Stimulated activated CD8-positive, alpha-beta memory T cell treated with anti-CD3 and anti-CD28 coated beads, Interleukin-2, amount 100 ng/mL, for 1 hour (primary cell): Measurements from ENCODE around the gene MARCHF3.
"Not testable (repeated sequence)": the region's sequence is repeated elsewhere in the genome, so short reads cannot be mapped to it uniquely, and the experiment has no call there.

Experiments
- DNase-seq, 2 donors: peaks; one replicate each; pipeline ENCODE4 v3.0.0-alpha.2; 2020; ENCODE audit warnings: low read depth in 2 of 2

The MARCHF3 gene

DNA sequence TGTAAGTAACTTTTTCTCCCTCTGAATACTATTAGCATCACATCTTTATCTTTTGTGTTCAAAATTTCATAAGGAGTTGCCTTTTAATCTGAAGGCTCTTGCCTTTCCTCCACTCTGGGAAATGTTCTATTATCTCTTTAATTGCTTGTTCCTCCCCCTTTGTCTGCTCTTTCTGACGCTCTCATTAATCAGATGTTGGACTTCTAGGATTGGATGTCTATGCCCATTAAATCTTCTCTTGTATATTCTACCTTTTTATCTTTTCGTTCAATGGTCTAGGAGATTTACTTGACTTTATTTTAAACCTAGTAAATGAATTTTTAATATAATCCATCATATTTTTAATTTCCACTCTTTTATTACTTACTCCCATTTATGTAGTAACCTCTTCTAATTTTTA, 76.7 kb downstream of the MARCHF3 start:
- no peak for DNase-seq

DNA sequence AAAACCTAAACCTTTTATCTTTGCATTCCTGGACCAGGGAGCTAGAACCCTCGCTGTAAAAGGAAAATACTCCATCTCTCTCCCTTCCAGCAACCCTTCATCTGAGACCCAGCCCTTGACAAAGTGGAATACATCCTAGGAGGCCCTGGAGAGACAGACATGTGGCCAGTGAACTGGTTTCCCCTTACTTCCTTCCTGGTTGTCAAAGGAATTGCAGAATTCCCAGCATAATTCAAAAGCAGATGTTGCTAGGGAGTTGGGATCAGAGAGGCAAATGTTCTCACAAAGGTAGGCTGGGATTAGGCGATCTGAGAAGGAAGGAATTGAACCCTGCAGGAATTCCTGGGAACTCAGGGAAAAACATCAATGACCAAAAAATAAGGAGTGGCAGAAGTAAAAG, 80.9 kb downstream of the MARCHF3 start:
- DNase-seq = no peak

DNA sequence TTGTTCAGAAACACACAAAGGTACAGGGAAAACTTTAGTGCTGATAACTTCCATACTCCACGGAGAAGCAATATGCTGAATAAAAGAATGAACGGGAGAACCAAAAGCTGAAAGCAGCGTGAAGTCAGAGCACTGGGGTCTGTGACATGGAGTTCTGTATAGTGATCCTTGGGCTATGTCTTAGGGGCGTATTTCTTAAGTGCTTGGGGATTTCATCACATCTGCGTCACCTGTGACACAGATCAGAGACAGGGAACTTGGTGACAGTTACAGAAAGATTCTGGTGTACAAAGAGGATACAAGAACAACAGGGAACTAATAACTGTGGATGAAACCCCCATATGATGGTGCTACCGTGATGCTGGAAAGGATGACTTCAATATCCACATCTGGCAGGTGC, 81.9 kb downstream of the MARCHF3 start:
- no peak for DNase-seq

DNA sequence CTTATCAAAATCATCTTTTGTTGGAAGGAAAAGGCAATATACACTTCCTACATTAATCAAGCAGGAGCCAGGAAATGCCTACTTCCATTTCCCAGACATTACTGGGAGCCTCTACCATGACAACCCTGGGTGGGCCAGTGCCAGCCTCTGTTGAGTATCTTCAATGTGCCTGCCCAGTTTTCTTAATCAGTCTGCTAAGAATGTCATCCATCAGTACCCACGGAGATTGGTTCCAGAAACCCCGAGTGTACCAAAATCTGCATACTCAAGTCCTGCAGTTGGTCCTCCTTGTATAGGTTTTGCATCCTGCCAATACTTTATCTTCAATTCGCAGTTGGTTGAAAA, 82.4 kb downstream of the MARCHF3 start:
- DNase-seq = no peak

DNA sequence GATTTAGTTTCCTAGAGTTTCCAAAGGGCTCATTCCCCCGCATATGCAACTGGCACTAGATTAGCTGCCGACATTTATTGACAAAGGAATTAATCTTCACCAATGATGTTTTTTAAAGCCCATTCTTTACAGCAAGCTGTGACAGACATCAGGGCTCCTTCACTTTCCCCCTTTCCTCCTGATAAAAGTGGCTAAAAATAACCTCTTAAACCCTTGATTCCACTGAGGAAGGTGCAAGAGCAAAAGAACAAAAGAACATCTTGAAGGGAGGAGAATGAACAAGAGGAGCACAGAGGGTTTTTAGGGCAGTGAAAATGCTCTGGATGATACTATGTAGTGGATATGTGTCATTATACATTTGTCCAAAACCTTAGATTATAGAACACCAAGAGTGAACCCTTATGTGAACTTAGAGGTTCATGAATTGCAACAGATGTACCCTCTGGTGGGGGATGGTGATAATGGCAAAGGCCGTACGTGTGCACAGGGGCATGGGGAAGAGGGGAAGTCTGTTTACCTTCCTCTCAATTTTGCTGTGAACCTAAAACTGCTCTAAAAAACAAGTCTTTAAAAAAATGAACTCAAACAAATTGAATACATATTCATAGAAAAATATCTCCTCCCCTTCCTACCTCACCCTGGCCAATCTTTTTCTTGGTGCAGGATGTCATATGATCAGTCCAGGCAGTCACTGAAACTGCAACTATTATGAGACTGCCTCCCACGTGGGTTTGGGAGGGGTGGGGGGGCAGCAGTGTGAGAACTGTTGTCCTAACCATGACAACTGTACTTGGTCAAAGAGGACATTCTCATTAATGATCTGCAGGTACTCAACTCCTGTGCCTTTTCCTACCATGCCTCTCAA, 83.0 kb downstream of the MARCHF3 start:
- no peak for DNase-seq

DNA sequence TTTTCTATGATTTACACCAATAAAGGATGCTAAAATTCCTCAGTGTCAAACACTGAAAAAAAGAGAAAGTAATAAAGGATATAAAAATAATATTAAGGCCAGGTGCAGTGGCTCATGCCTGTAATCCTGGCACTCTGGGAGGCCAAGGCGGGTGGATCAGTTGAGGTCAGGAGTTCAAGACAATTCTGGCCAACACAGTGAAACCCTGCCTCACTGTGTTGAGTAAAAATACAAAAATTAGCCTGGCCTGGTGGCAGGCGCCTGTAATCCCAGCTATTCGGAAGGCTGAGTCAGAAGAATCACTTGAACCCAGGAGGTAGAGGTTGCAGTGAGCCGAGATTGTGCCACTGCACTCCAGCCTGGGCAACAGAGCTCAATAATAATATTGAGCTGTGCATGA, 87.5 kb downstream of the MARCHF3 start:
- not testable (repeated sequence) for DNase-seq

DNA sequence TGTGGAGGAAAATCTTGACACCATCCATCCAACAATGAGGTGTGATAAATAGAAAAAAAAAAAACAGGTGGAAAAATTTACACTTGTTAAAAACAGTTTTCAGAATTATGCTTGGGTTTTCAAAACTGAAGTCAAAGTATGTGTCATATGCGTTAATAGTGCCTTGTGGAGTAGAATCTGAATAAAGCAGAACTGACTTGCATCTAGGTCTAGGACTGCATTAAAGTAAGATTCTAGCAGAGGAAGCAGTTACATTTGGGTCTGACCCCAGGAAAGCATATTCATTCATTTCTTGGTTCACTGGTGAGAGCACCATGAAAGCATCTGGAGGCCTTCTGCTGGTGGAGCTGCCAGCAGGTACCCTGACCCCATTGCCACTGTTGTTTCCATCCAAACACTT, 89.0 kb downstream of the MARCHF3 start:
- no peak for DNase-seq

DNA sequence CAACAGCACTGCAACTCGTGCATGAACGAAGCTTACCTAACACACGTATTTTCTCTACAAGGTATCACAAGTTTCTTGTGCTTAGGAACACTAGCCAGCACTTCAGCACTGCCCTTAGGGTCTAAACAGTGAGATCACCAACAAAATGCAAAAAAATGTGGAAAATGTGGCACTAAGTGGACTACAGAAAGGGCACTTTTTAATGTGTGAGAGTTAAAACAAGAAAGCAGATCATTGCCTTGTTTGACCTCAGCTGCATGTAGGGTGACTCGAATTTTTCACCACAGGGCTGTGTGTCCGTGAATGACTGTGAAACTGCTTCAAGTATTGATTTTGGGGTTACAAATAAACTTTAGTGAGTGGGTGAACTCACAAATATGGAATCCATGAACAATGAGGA, 90.5 kb downstream of the MARCHF3 start:
- no peak for DNase-seq

DNA sequence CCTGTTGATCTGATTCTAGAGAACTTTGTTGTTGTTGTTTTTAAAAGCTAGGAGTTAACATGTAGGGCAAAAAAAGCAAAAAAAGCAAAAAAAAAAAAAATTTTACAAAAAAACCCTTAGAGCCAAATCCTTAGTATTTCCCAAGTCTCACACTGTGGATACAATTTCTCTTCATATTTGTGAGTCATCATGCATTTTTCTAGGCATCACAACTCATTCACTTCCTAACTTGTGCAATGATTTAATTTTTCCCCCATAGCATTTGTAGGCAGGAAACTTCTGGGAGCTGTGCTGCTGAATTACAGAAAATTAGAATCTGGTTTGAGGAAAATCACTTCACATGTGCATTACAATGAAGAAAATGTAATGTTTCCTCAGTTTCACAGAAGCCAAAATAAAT, 91.9 kb downstream of the MARCHF3 start:
- DNase-seq = no peak

DNA sequence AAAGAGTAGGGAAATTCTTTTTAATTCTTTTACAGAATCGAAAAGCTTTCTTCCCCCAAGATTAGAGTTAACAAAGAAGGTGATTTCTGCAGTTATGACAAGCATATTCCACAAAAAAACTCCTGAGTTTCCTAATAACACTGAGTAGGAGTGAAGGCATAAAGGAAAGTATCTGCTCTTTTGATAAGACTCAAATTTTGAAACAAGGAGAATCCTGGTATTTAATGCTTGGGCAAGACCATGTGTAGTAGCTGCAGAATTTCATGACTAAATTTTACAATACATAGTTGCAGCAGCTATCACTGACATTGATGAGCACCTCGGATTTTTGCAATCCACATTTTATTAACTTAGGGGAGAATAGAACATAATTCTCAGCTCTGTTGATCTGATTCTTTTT, 92.6 kb downstream of the MARCHF3 start:
- DNase-seq = no peak

DNA sequence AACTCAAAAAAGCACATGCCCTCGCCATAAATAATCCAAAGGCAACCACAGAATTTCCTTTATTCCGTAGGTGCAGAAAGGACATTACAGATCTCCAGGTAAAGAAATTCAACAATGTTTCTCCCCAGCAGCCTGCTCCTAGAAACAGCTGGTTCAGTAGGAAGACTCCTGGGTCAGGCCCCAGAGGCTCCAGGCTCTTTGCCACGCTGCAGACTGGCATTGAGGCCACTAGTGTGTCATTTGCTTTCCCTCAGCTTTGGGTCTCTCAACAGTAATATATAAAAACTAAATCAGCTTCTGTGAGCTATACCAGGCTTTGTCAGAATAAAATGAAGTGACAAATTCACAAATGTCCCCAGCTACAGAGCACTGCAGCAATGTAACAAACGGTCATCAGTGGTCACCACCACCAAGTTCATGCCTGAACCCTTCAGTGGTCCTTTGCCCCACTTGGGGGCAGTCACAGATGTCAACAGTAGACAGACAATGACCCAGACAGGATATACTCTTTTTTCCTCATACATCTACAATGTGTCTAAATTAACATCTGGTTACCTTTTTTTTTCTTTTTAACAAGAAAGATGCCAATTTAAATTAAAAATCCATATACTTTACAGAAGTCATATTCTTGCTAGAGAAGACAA, 93.5 kb downstream of the MARCHF3 start:
- DNase-seq = no peak

DNA sequence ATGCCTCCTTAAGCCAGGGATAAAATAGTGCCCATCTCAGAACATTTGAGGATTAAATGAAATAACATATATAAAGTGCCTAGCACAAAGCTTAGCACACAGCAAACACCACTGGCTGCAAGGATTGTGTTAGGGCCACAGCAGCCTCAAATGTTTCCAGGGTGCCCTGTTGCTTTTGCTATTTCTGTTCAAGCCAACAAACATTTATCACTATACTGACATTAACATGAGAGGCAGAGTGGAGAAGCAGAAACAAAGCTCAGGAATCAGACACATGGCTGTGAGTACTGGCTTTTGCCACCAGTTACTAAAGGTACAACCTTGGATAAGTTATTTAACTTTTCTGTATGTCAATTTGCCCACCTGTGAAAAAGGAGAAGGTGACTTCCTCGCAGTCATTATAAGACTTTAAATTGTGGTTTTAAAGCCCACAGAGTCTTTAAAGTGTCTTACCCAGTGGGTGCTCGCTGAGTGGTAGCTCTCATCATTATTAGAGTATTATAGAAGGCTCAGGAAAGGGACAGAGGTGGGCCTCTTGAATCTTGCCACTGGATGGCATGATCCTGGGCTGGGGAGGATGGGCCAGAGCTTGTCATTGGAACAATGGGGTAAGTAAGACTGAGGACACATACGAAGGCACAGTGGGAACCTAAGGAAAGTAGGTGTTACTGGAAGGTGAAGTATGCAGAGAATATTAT, 98.2 kb downstream of the MARCHF3 start:
- no peak for DNase-seq

DNA sequence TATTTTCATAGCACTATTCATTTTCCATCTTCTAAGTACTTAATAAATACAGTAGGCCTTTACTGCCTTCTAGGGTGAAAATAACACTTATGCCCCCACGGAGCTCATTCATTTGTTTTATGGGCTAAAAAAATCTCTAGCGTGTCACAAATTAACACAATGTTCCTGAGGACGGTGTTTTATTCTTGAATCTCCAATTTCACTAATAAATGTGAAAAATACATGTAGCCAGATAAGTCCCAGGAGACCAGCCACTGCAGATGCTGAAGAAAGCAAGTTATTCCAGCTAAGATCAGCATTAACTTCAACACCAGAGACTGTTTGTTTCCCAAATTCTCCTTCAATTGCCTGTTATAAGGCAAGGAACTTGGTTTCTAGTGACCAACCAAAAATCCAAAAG, 102.3 kb downstream of the MARCHF3 start:
- no peak for DNase-seq

DNA sequence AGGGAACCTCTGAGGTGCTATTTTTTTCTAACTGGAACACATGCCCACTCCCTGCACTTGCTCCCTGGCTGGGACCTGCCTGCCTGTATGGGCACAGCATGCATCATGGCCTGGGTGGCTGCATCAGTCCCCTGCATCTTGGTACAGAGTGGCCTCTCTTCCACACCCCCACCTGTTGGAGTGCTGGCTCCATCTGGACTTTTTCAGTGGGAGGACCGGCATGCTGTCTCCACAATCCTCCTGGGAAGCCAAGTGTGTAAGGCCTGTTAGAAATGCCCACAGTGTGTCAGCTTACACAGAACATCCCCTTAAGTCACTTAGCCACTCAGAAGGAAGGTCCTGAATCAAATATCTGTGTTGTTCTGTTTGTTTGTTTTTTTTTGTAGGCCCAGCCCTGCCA, 102.9 kb downstream of the MARCHF3 start:
- no peak for DNase-seq

DNA sequence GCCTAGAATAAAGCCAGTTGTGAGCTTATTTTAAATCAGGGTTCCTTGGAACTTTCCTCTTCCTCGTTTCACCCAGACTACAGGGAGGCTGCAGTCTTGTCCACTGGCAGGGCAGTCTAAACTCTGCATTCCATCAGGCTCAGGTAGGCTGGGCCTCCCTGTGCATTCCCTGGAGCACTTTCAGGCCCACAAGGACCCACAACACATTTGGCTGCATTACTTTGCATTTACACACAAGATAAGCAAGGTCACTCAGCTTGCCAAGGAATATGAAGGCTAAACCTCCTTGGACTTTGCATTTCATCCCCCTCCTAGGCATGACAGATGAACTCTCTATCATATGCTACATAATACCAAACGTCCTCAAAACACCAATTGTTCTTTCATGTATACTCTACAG, 104.2 kb downstream of the MARCHF3 start:
- no peak for DNase-seq

DNA sequence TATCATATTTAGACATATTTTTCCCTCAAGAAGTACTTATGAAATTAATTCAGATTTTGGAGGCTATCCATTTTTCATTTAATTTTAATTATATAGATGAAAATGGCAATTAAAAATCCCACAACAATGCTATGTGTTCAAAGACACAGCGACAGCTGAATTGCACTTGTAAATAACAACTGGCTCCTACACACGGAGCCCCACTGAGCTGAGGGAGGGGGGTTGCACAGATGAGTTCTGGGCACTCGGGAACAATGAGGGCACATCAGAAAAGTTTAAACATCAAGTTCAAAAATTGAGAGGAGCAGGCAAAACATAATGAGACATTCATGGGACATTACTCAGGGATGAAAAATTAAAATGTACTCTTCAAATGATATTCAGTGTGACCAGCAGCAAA, 104.9 kb downstream of the MARCHF3 start:
- DNase-seq = no peak

DNA sequence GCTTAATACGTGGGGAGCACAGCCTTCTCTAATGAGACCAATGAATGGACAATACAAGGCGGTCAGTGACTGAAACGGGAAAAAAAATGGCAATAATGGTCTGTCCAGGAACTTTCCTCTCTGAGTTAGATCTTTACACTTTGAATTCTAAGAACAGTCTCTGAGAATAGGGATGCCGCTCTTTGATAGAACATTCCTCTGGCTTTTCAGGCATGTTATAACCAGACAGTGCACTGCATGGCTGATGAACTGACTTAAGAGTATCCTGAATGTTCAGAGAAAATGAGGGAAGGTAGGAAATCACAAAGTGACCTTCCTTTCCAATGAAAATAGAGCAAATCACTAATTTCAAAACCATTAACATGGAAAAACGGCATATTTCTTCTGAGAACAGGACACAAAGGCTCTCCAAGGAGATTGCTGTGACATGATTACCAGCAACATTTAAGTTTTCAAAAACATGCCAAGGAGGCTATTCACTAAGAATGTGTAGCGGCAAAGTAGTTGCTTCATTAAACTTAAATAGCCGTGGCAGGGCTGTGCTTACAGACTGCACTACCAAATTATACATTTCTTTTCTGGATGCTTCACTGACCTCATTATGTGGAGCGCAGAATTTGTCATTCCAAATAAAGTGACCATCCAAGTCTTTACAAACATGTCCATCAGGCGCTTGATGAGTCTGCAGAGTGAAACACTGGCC, 105.9 kb downstream of the MARCHF3 start:
- DNase-seq = no peak

DNA sequence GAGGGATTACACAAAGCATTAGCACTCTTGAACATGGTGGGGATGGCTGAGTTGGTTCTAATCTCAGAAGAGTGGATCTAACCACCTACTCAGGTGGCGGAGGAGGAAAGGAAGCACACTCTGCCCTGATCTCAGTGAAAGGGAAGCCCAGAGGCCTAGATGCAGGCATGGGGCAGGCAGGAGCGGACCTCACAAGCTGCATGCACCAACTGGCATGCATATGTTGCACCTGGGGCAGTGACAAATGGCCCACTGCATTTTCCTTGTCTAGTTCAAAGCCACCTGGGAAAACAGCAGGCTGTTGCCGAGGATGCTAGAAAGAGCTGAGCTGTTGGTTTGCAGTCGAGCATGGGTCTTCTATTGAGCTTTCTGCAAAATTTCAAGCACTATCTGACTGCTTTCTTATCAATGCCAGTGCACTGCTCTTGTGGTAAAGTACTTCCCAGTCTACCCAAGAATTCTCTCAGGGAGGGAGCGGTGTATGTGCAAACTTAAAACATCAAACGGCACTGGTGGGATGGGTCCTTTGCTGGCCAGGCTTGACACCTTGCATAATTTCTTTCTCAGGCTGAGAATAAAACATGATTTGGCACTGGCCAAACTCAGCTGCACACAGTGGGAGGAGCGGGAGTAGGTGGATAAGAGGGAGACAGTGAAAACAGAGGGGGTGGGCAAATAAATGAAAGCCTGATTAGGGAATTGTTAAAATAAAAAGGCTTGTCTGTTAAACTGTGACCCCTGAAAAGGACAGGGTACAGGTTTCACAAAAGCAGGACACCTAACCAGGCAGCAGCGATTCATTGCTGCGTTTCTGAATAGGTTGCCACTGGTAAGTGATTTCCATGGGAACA, 108.9 kb downstream of the MARCHF3 start:
- no peak for DNase-seq

DNA sequence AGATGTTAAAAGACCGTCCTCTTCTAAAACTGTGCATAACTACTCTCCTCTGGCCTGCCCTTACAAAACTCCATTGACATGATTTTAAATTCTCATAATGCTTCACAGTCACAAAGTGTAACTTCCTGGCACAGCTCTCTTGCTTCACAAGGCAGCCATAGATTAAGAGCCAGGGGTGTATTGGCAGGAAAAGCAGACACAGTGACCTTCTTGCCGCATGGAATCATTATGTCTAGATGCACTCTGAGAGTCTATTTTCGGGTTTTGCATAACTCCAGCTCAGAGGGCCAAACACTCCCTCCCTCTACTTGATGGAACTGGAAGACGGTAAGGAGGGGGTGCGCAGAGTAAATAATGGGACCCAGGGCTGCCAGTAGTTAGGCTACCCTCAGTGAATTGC, 110.1 kb downstream of the MARCHF3 start:
- DNase-seq = no peak

DNA sequence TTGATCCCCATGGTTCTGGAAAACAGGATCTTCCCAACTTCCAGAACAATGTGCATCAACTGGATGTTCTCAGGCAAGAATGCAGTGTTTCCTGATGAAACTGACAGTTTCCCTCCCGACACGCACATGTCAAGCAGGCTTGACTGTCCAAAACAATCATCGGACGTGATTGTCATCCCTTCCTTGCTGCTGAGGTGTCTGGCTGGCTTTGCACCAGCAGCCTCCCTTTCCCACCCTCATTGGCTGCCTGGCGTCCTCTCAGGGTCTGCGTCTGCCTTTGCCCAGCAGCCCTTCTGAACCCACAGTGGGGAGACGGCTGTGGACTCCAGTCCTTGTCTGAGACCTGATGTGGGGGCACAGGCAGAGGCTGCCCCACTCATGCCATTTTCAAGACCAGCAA, 110.8 kb downstream of the MARCHF3 start:
- no peak for DNase-seq

DNA sequence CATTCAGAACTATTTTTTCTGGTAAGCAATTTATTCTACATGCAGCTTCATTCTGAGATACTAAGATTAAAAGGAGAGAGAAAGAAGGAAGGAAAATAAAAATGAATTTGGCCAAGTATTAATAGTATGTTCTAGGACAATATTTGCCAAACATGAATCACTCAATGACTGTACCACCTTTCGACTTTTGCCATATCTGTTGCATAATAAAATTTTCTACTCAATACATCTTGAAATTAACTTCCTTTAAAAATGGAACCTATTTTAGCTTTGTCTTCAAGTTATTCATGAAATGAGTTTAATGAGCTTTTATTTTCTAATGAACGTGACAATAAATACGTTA, 111.8 kb downstream of the MARCHF3 start:
- no peak for DNase-seq
